ENCODE results near the gene ZNF783.

DNA sequence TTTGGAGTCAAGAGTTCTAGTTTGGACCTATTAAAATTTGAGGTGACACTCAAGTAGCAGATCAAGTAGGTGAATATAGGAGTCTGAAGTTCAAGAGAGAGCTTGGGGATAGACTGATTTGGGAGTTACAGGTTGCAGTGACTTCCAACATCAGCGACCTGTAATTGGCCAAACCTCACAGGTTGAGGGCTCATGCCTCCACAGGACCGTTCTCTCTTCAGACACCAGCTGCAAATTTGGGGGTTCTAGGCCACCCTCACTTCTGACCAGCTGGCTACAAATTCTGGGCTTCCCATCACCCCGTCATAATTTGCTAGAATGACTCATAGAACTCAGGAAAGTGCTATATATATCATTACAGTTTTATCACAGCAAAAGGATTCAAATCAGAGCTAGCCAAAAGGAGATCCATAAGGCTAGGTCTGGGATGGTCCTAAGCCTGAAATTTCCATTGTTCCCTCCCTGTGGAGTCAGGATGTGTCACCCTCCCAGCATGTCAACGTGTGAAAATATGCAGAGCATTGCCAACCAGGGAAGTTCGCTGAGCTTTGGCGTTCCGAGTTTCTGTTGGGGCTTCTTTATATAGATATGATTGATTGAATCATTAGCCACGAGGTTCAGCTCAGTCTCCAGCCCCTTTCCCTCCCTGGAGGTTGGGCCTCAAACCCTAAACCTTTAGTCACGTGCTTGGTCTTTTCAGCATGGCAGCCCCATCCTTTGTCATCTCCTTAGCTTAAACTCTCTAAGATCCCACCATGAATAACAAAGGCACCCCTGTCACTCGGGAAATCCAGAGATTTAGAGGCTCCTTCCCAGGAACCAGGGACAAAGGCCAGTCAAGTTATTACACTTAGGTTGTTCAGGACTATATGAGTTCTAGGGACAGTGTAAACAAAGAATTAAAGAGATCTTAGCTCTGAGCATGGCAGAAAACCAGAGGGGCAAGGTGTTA lies 43.3 kb upstream of the ZNF783 start:
- TF ChIP-seq, protein P1, sequence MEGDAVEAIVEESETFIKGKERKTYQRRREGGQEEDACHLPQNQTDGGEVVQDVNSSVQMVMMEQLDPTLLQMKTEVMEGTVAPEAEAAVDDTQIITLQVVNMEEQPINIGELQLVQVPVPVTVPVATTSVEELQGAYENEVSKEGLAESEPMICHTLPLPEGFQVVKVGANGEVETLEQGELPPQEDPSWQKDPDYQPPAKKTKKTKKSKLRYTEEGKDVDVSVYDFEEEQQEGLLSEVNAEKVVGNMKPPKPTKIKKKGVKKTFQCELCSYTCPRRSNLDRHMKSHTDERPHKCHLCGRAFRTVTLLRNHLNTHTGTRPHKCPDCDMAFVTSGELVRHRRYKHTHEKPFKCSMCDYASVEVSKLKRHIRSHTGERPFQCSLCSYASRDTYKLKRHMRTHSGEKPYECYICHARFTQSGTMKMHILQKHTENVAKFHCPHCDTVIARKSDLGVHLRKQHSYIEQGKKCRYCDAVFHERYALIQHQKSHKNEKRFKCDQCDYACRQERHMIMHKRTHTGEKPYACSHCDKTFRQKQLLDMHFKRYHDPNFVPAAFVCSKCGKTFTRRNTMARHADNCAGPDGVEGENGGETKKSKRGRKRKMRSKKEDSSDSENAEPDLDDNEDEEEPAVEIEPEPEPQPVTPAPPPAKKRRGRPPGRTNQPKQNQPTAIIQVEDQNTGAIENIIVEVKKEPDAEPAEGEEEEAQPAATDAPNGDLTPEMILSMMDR (conservative IDR thresholded peaks at IDR 0.05): no peak
- TF ChIP-seq ZFX (IDR thresholded peaks at IDR 0.05): no peak
